ENCODE measurements around the gene HOXB9. TPM values are rescaled to one million over a fixed set of nuclear protein-coding genes. Genes with fewer than 3 reads are reported as not detected.

Gene HOXB9
- total RNA-seq, 4 donors from 2014 or later = 13.7 to 47.5 (median 24.9) TPM

- Histone ChIP-seq H3K27me3 (no peaks in the 10 kb centered on the region), H3K4me3 (peak overlapping the region in 1 of 4 donors; percentile 61), H3K9me3 (no peaks in the 10 kb centered on the region), H3K4me1 (peaks cover 0 to 59% (median 16%) of the 10 kb centered on the region in 4 donors), H3K27ac (peak overlapping the region in 2 of 4 donors; percentile 53 to 69), H3K36me3 (peaks cover 0 to 10% (median 0%) of the 10 kb centered on the region in 3 donors)
- no peak for DNase-seq
- TF ChIP-seq POLR2A (IDR thresholded peaks at IDR 0.05) = no peak
- TF ChIP-seq, protein P1, sequence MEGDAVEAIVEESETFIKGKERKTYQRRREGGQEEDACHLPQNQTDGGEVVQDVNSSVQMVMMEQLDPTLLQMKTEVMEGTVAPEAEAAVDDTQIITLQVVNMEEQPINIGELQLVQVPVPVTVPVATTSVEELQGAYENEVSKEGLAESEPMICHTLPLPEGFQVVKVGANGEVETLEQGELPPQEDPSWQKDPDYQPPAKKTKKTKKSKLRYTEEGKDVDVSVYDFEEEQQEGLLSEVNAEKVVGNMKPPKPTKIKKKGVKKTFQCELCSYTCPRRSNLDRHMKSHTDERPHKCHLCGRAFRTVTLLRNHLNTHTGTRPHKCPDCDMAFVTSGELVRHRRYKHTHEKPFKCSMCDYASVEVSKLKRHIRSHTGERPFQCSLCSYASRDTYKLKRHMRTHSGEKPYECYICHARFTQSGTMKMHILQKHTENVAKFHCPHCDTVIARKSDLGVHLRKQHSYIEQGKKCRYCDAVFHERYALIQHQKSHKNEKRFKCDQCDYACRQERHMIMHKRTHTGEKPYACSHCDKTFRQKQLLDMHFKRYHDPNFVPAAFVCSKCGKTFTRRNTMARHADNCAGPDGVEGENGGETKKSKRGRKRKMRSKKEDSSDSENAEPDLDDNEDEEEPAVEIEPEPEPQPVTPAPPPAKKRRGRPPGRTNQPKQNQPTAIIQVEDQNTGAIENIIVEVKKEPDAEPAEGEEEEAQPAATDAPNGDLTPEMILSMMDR (IDR thresholded peaks at IDR 0.05) = no peak
These were observed 25.7 kb downstream of the HOXB9 start for GRCh38 chr17:48600244-48601098.

- H3K36me3 ChIP-seq = peaks cover 0 to 16% (median 0%) of the 10 kb centered on the region in 3 donors
- no peaks in the 10 kb centered on the region for H3K9me3 ChIP-seq
- no peak overlapping the region for H3K4me3 ChIP-seq
- H3K4me1 ChIP-seq = peaks cover 0 to 62% (median 16%) of the 10 kb centered on the region in 4 donors
- no peaks in the 10 kb centered on the region for H3K27me3 ChIP-seq
- H3K27ac ChIP-seq = peak overlapping the region in 1 of 4 donors; percentile 88
- TF ChIP-seq POLR2A (IDR thresholded peaks at IDR 0.05) = no peak
- TF ChIP-seq, protein P1 (IDR thresholded peaks at IDR 0.05) = no peak
- DNase-seq = no peak
These were observed 26.8 kb downstream of the HOXB9 start for GRCh38 chr17:48599354-48599753.

- TF ChIP-seq, protein P1 (IDR thresholded peaks at IDR 0.05) = no peak
- no peak for TF ChIP-seq POLR2A (IDR thresholded peaks at IDR 0.05)
- Histone ChIP-seq H3K27ac (peak overlapping the region in 3 of 4 donors; percentile 67 to 88 (median 82)), H3K4me3 (peak overlapping the region in 2 of 4 donors; percentile 62 to 65), H3K9me3 (no peaks in the 10 kb centered on the region), H3K27me3 (no peaks in the 10 kb centered on the region), H3K36me3 (peaks cover 0 to 16% (median 0%) of the 10 kb centered on the region in 3 donors), H3K4me1 (peaks cover 0 to 62% (median 18%) of the 10 kb centered on the region in 4 donors)
- DNase-seq = no peak
These were observed 27.4 kb downstream of the HOXB9 start for GRCh38 chr17:48598736-48599135.

GRCh38 chr17:48597778-48598631, 28.2 kb downstream of the HOXB9 start:
- DNase-seq = peak in 2 of 3 donors; percentile 87 to 90
- H3K4me3 ChIP-seq = peak overlapping the region; percentile 36 to 65 (median 56)
- H3K9me3 ChIP-seq = no peaks in the 10 kb centered on the region
- TF ChIP-seq, protein P1 (IDR thresholded peaks at IDR 0.05) = no peak
- peak; percentile 17 to 36 for TF ChIP-seq POLR2A (IDR thresholded peaks at IDR 0.05)
- no peaks in the 10 kb centered on the region for H3K27me3 ChIP-seq
- H3K27ac ChIP-seq = peak overlapping the region; percentile 50 to 88 (median 74)
- peaks cover 0 to 16% (median 0%) of the 10 kb centered on the region in 3 donors for H3K36me3 ChIP-seq
- peaks cover 0 to 63% (median 18%) of the 10 kb centered on the region in 4 donors for H3K4me1 ChIP-seq

DNA sequence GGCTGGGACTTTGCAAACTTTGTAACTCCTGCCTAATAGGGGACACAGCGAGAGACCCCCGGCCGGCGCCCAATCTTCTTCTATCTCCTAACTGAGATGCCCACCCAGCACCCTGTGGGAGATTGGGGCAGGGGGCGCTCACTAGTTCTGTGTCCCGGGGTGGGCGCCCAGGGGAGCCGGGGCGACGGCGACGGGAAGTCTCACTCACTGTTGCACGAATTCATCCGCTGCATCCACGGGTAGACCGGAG, 28.7 kb downstream of the HOXB9 start:
- no peaks in the 10 kb centered on the region for H3K27me3 ChIP-seq
- peak overlapping the region; percentile 50 to 88 (median 74) for H3K27ac ChIP-seq
- H3K9me3 ChIP-seq = no peaks in the 10 kb centered on the region
- no peak for DNase-seq
- peak overlapping the region; percentile 36 to 65 (median 56) for H3K4me3 ChIP-seq
- H3K4me1 ChIP-seq = peaks cover 0 to 68% (median 18%) of the 10 kb centered on the region in 4 donors
- TF ChIP-seq POLR2A (IDR thresholded peaks at IDR 0.05) = no peak
- peaks cover 0 to 16% (median 0%) of the 10 kb centered on the region in 3 donors for H3K36me3 ChIP-seq
